ENCODE data around the gene FCF1.
"Not testable (repeated sequence)": the region's sequence is repeated elsewhere in the genome, so short reads cannot be mapped to it uniquely, and the experiment has no call there.

Gene FCF1

DNA sequence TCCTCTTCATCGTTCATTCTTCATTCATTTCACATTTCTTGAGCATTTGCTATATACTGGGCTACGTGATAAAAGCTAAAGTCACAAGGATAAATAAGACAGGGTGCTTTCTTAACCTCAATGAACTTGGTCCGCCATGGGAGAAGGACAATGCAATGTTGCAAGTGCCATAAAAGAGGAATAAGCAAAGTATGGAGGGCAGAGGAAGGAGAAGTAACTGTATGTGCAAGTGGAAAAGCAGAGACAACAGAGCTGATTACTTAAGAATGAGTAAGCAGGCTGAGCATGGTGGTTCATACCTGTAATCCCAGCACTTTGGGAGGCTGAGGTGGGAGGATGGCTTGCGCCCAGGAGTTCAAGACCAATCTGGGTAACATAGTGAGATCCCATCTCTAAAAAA, 14.5 kb upstream of the FCF1 start:
- DNase-seq (ENCODE audit: low read depth): no peak

GRCh38 chr14:74702293-74702692, 10.7 kb upstream of the FCF1 start:
- no peak for DNase-seq (ENCODE audit: low read depth)

- DNase-seq (ENCODE audit: low read depth): no peak
These were observed 9.9 kb upstream of the FCF1 start for GRCh38 chr14:74703043-74703442.

- DNase-seq (ENCODE audit: low read depth): no peak
These were observed 8.3 kb upstream of the FCF1 start for GRCh38 chr14:74704656-74705055.

DNA sequence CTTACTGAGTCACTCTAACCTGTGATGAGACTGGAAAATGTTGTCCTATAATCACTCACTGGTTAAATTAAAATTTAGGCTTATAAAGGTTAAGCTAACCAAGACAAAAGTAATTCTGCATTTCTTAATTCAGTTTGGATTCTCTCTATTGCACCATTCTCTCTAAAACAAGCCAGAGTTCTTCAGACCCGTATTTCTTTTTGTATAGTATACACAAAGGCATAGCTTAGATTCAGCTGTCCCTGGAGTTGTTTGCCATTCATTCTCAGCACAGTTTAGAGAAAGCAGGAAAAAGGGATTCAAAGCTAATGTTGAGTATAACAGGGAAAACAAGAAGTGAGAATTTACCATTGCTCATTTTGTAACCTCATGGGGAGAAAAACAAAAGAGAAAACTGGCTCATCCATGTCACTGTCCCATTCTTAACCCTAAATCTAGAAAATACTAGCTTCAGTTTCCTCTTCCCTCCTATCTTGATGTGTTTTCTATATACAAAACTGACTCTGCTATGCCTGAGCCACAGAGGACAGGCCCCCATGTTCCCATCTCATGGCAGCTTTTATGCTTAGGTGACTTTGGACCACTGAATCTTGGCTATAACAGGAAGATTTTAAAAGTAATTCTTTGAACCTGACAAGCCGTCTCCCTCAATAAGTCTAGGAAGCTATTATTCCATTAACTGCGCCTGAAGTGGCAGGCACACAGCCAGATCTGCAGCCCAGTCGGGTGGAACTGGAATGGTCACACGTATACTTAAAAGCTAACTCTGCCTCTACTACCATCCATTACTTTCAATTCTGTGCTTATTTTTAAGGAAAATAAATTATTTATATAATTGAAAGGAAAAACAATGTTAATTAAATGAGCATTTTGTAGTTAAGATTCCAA, 7.1 kb upstream of the FCF1 start:
- DNase-seq (ENCODE audit: low read depth): no peak

DNA sequence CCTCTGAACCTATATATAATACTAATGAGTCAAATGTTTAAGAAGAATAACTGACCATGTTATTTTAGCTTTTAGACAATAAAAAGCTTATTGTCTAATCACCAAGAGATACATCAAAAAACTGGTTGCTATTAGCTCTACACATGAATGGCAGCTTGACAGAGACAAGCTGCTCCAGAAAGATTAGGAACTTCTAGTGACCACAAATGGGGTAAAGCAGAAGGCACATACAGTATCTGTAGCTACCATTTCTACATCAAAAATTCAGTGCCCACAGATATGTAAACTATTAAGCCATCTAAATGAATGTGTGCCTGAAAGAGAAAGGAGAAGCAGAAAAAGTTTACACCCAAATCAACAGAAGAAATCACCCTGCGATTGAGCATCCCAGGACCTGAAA, 2.5 kb upstream of the FCF1 start:
- no peak for DNase-seq (ENCODE audit: low read depth)

GRCh38 chr14:74711651-74712050, 1.3 kb upstream of the FCF1 start:
- no peak for DNase-seq (ENCODE audit: low read depth)

DNA sequence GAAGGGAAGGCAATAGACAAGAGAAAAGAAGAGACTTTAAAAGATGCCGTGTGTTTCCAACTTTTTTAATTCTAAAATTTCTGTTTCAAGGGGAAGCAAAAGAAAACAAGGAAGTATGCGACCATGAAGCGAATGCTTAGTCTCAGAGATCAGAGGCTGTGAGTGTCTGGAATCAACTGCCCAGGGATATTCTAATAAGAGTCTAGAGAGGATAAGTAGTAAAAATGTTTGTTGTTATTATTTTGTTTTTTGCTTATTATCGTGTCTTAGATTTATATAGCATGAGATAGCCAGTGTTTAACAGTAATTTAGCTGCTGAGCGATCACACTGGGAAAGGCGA, 421 bp downstream of the FCF1 start:
- DNase-seq (ENCODE audit: low read depth): no peak

DNA sequence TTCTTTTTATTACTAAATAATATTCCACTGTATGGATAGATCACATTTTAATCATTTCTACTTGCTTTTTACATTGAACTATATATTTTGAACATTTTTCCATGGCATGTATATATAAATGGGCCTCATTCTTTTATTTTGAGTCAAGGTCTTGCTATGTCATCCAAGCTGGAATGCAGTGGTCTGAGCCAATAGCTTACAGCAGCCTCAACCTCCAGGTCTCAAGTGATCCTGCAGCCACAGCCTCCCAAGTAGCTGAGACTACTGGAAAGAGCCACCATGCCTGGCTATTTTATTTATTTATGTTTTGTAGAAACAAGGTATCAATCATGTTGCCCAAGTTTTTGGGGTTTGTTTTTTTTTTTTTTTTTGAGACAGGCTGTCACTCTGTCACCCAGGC, 7.6 kb downstream of the FCF1 start:
- no peak for DNase-seq (ENCODE audit: low read depth)

DNA sequence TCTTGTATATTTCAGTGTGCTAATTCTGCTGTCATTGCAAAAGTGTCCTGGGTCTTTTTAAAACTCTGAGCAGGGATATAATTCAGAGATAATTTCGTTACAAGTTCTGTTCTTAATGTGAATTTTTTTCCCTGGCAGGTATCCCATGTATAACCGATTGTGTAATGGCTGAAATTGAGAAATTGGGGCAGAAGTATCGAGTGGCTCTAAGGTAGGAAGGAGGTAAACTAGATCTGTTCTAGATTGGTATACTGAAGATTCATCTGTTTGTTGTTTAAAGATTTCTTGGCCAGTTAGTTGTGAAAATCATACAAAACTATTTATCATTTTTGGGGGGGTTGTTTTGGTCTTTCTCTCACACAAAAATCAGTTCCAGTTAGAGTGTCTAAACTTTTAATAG, 10.2 kb downstream of the FCF1 start:
- no peak for DNase-seq (ENCODE audit: low read depth)

- DNase-seq (ENCODE audit: low read depth): no peak
These were observed 19.4 kb downstream of the FCF1 start for GRCh38 chr14:74732387-74732786.

- DNase-seq (ENCODE audit: low read depth): no peak
These were observed 20.3 kb downstream of the FCF1 start for GRCh38 chr14:74733221-74733620.

DNA sequence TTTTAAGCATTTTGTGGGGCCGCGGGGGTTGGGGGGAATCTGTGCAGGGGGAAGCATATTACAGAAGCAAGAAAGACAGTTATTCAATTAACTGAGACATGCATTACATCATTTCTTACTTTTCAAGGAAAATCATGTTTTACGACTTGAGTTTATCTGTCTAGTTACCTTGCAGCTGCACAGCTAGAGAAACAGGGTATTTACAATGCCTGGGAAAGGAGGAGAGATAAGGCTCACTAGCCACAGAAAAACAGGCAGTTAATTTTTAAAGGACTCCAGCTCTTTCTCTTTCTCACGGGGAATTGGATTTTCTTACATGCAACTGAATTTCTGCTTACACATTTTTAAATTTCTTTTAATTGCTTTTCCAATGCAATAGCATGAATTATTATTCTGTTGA, 22.2 kb downstream of the FCF1 start:
- DNase-seq (ENCODE audit: low read depth): no peak

DNA sequence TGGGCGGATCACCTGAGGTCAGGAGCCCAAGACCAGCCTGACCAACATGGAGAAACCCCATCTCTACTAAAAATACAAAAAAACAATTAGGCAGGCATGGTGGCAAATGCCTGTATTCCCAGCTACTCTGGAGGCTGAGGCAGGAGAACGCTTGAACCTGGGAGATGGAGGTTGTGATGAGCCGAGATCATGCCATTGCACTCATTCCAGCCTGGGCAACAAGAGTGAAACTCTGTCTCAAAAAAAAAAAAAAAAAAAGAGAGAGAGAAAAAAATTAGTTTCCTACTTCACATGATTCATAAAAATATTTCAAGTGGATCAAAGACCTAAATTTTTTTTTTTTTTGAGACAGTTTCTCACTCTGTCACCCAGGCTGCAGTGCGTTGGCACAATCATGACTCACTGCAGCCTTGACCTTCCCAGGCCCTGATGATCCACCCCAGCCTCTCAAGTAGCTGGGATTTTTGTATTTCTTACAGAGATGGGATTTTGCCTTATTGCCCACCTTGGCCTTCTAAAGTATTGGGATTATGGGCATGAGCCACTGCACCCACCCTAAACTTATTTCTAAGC, 24.9 kb downstream of the FCF1 start:
- DNase-seq (ENCODE audit: low read depth): no peak

DNA sequence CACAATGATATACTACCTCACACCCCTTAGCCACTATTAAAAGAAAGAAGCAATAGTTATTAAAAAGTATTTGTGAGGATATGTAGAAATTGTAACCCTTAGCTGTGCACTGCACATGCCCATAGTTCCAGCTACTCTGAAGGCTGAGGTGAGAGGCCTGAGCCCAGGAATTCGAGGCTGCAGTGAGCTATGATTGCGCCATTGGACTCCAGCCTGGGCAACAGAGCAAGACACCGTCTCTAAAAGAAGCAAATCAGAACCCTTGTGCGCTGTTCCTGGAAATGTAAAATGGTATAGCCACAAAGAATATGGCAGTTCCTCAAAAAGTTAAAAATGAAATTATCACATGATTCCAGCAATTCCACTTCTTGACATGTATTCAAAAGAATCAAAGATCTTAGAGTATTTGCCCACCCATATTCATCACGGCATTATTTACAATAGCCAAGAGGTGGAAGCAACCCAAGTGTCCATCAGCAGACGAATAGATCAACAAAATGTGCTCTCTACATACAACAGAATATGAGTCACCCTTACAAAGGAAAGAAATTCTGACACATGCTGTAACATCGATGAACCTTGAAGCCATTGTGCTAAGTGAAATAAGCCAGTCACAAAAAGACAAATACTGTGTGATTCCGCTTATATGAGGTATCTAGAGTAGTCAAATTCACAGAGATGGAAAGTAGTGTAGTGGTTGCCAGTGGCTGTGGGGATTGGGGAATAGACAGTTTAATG, 26.5 kb downstream of the FCF1 start:
- DNase-seq (ENCODE audit: low read depth): no peak

GRCh38 chr14:74747237-74747636, 34.3 kb downstream of the FCF1 start:
- DNase-seq (ENCODE audit: low read depth): no peak

DNA sequence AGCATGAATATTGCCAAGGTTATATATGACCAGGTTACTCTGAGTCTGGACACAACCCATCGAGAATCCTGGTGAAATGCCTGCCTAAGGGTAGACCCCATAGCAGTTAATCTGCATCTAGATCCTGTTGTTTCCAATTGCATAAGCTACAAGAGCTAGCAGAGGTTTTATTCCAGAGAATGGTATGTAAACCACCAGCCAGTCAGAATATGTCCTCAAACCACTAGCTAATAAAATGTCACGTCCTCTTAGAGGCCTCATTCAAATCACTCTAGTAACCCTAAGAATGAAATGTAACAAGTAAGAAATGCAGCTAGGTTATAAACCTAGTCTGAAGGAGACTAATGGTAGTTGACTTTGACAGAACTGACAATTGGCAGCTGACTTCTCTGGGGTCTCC, 41.2 kb downstream of the FCF1 start:
- DNase-seq (ENCODE audit: low read depth): no peak

GRCh38 chr14:74754899-74755298, 42.0 kb downstream of the FCF1 start:
- no peak for DNase-seq (ENCODE audit: low read depth)

DNA sequence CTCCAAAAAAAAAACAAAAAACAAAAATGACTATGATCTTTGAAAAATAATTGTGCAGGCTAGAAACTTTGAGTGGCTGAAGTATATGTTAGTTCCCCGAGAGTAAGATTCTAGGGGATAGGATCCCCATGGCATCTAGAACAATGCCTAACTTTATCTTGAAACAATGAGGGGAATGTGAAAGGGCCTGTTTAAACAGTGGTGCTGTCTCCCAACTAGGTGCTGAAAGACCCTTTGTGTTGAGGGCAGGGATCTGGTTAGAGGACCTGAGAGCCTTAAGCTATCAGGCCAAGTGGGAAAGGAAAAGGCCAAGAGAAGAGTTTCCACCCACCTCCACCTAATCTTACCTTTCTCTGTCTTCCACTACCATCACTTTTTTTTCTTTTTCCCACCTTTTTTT, 43.4 kb downstream of the FCF1 start:
- no peak for DNase-seq (ENCODE audit: low read depth)

- DNase-seq (ENCODE audit: low read depth): not testable (repeated sequence)
These were observed 45.6 kb downstream of the FCF1 start for GRCh38 chr14:74758505-74758904.

DNA sequence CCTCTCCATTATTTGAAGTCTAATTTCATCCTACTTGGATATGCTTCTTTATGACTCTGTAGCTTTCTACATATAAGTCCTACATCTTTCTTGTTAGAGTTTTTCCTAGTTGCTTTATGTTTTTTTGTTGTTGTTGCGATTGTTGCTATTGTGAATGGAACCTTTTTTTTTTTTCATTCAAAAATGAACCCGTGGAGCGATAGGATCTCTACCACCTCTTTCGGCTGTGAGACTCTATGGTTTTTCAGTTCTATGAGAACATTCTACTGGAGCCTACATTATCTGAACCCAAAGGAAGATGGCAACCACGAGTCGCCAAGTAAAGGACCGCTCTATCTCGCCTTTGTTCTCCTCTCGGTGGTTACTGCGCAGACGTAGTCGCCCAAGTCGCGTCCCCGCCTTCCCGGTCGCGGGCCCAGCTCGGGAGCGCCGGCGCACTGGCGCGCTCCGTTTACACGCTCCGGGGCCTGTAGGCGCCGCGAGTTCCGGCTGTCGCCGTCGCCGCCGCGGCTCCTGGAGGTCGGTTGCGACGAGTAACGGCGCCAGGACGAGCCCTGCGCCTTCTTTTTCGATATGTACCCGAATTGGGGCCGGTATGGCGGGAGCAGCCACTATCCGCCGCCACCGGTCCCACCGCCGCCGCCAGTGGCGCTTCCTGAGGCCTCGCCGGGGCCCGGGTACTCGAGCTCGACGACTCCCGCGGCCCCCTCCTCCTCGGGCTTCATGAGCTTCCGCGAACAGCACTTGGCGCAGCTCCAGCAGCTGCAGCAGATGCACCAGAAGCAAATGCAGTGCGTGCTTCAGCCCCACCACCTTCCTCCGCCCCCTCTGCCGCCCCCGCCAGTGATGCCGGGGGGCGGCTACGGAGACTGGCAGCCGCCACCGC, 50.2 kb downstream of the FCF1 start, which contains the start of gene YLPM1:
Gene YLPM1, plus strand, starts transcription at position 400 of the 886 bp plus-strand sequence. Its CDS starts 174 bp downstream, at position 574.
- DNase-seq (ENCODE audit: low read depth): peak; percentile 89
